Activated CD4-positive, CD25-positive, alpha-beta regulatory T cell treated with anti-CD3 and anti-CD28 coated beads, Interleukin-2, amount 50 U/mL, for 16 hours (primary cell): ENCODE data around the gene UPP1.
A peak's percentile ranks its signal among the peaks of the same experiment; 100 is the strongest.
"Not testable (repeated sequence)": the region's sequence is repeated elsewhere in the genome, so short reads cannot be mapped to it uniquely, and the experiment has no call there.

ENCODE experiments used
- DNase-seq: peaks from one replicate; pipeline ENCODE4 v3.0.0-alpha.2; 2020; ENCODE audit warnings: low read depth, low spot score

Gene UPP1

GRCh38 chr7:48089046-48090003, at the start of gene UPP1:
Gene UPP1, plus strand, starts transcription at chr7:48089265. Its CDS starts 5,519 bp downstream, at chr7:48094784.
- peak; percentile 70 for DNase-seq

GRCh38 chr7:48040944-48041652, 48.0 kb upstream of the UPP1 start:
- DNase-seq: no peak

DNA sequence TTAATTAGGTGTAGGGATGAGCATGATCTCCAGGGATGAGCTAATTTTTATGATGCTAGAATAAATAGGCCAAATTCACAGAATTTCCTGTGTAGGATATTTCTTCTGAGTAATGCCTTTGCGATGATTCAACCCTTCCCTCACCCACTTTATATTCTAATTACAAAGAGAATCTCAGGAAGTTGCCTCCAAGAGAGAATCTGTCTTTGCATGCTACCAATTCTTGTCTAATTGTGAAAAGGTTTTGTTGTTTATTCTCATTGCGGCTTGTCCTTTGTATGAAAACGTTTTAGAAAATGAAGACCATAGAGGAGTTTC, 47.5 kb upstream of the UPP1 start:
- no peak for DNase-seq

DNA sequence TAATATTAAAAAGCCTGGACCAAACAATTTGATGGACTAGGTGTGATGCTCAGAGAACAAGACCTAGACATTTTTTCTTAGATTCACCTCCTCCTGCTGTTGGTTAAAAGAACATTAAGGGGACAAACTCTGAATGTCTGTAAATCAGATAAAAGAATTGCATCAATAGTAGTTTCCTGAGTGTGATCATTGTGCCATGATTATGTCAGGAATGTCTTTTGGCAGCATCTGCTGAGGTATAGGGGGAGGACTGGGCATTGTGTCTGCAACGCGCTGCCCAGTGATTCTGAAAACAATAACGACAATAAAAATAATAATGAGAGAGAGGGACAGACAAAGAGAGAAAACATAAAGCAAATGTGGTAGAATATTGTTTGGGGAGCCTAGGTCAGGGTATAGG, 46.8 kb upstream of the UPP1 start:
- DNase-seq: no peak

- DNase-seq: no peak
Observed at GRCh38 chr7:48042636-48043035, 46.4 kb upstream of the UPP1 start.

- DNase-seq: no peak
Observed at GRCh38 chr7:48045195-48045765, 43.8 kb upstream of the UPP1 start.

- DNase-seq: no peak
Observed at GRCh38 chr7:48046458-48046857, 42.6 kb upstream of the UPP1 start.

DNA sequence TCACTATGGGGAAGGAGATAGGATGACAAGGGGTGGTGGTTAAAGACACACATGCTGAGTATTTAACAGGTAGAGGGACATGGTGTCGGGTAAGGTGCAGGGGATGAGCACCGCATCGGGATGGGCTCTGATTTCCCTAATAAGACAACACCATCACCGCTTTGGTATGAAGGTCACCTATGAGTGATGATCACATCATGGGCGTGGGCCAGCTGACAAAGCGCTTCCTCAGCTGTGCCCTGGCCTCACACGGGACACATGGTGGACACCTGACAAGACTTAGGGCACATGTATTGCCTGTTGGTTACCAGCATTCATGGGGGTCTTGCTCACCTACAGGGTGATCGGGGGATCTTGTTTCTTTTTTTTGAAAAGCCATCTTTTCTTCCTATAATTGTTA, 41.0 kb upstream of the UPP1 start:
- DNase-seq: no peak

DNA sequence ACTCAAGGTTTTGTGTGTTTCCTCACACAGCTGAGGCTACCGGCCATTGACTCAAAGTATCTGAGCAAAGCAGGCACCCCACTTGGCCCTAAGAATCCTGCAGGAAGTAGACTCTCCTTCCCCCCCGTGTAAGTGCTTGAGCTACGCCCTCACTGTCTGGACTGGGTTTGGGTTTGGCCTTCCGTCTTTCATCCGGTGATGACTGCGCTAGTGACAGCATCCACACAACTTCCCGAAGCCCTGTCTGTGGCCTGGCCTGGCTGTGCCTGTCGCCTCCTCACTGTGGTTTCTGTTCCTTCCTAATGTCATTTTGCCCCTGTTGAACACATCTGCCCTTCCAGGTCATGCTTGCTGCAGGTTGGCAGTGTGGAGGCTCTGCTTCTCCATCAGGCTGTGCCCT, 39.2 kb upstream of the UPP1 start:
- no peak for DNase-seq

- no peak for DNase-seq
Observed at GRCh38 chr7:48052748-48053147, 36.3 kb upstream of the UPP1 start.

GRCh38 chr7:48053736-48054135, 35.3 kb upstream of the UPP1 start:
- no peak for DNase-seq

DNA sequence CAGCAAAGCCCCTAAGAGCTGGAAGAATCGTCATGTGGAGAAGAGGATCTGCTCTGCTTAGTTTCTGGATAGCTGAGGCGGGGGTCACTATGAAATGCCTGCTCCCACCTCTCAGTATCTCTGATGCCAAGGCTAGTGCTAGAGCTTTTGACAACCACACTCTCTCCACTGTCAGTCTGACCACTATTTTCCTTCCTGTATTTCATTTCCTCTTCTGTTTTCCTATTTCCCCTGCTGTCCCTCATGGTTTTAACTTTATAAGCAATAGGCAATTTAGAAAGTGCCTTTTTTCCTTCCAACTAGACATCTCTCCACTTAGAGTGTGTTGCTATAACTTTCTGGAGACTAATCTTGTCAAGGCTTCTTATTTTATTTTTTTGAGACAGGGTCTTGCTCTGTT, 30.1 kb upstream of the UPP1 start:
- DNase-seq: no peak

- no peak for DNase-seq
Observed at GRCh38 chr7:48059706-48060105, 29.4 kb upstream of the UPP1 start.

- no peak for DNase-seq
Observed at GRCh38 chr7:48063985-48064384, 25.1 kb upstream of the UPP1 start.

GRCh38 chr7:48067475-48067874, 21.6 kb upstream of the UPP1 start:
- DNase-seq: no peak

DNA sequence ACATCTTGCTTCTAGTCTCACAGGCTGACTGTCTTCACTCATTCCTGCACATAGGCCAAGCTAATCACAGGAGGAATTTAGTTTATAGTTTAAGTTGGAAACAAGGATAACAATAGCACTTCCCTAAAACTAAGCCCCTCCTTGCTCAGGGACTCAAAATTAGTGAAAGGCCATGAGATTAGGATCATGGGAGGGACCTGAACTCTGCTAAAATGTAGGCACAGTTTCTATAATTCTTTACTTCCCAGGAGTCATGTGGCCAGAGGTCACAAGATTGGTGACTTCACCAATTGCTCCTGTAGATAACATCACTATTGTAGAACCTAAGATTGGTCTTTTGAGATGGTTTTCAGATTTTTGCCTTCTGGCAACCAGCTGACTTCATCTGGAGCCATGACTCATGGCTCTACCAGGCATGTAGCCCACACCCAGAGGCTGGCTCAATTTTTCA, 14.8 kb upstream of the UPP1 start:
- no peak for DNase-seq

DNA sequence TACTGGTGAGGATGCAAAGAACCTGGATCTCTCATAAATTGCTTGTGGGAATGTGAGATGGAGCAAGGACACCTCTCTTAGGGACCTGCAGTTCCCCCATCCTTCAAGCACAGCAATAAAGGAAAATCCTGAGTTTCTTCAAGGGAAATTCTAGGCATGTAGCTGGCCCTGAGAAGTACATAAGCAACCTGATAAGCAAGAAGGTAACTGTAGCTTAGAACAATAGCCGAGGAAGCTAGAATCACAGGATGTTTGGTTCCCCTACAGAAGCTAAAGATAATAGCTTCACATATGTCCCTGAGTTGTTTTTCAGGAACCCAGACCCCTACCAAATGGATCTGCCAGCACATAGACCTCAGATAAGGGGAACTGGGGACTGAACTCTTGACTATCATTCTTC, 11.6 kb upstream of the UPP1 start:
- DNase-seq: no peak

DNA sequence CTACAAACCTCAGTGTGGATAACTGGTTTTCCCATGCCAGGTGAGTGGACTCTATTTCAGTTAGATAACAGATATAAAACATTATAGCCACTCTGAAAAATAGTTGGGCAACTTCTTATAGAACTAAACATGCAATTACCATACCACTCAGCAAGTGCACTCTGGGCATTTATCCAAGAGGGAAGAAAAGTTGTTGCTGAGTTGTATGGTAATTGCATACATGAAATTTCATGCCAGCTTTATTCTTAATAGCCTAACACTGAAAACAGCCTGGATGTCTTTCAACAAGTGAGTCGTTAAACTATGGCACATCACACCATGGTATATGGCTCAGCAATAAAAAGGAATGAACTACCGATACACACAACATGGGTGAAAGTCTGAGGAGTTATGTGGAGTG, 10.6 kb upstream of the UPP1 start:
- no peak for DNase-seq

DNA sequence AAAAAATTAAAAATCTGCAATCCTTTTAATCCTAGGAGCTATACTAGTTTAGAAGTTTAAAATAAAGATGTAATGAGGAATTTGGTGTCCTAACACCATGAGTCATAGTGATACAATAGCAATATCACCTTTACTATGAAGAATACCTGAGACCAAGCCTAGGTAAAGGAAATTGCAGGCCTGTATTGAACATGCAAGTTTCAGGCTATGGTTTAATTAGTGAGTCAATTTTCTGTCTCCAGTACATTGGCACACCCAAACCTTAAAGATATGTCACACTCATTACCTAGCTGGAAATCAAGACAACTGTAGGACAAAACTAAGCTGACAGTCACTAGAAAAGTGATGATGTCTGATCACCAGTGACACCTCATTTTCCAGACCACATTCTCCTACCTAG, 6.7 kb upstream of the UPP1 start:
- DNase-seq: not testable (repeated sequence)

GRCh38 chr7:48083114-48083830, 5.8 kb upstream of the UPP1 start:
- no peak for DNase-seq

GRCh38 chr7:48084727-48085432, 4.2 kb upstream of the UPP1 start:
- peak; percentile 42 for DNase-seq
